IMR-90 (cell line): ENCODE data around the gene SMOC1. TPM values are rescaled to one million over a fixed set of nuclear protein-coding genes. Genes with fewer than 3 reads are reported as not detected.

ENCODE experiments used
- ATAC-seq: fragments of 200-7000 bp; cut with Tn5 transposase; 2 replicates; pipeline ENCODE4 v1.9.1; 2020; ENCODE audit warnings: low read depth, mild to moderate bottlenecking, moderate library complexity
- BruUV-seq: library from RNA; stranded (reverse); fragments of 400-500 nt; replicated peaks from 2 replicates; lab custom pipeline; 2021; lab: Mats Ljungman, UMichigan
- CTCF ChIA-PET: fragments of 300-600 bp; formaldehyde crosslinking; extraction: SDS; loops from one replicate; lab custom pipeline; 2021; ENCODE audit warnings: antibody characterized with exemption; lab: Yijun Ruan, JAX
- POLR2A ChIA-PET: fragments of 300-600 bp; sonication (Branson Sonifier 250); formaldehyde crosslinking; loops from one replicate; lab custom pipeline; 2022; ENCODE audit warnings: antibody characterized with exemption; ENCODE audit not compliant: unreplicated experiment; lab: Charles Lee
- DNase-seq: peaks from one replicate; pipeline ENCODE4 v3.0.0; 2013
- H2AFZ ChIP-seq: replicated peaks from 2 replicates; pipeline ENCODE3; 2013; ENCODE audit warnings: low read length, mild to moderate bottlenecking; ENCODE audit not compliant: poor library complexity
- H2AK5ac ChIP-seq: 2 replicates; pipeline ENCODE4 v1.6.1; 2013; ENCODE audit warnings: low read depth, low read length, inconsistent platforms
- H2AK9ac ChIP-seq: replicated peaks from 2 replicates; pipeline ENCODE3; 2013; ENCODE audit warnings: mild to moderate bottlenecking, low read depth, low read length, moderate library complexity; ENCODE audit not compliant: poor library complexity
- H2BK120ac ChIP-seq: 2 replicates; pipeline ENCODE4 v1.6.1; 2013; ENCODE audit warnings: low read depth, low read length, inconsistent platforms
- H2BK15ac ChIP-seq: 3 replicates; pipeline ENCODE4 v1.6.1; 2013; ENCODE audit warnings: low read depth, low read length, inconsistent platforms
- H2BK20ac ChIP-seq: 2 replicates; pipeline ENCODE4 v1.6.1; 2013; ENCODE audit warnings: low read depth, mild to moderate bottlenecking, inconsistent platforms, low read length, moderate library complexity
- H2BK5ac ChIP-seq: 2 replicates; pipeline ENCODE4 v1.6.1; 2013; ENCODE audit warnings: mild to moderate bottlenecking, low read depth, low read length, inconsistent platforms; ENCODE audit not compliant: poor library complexity, severe bottlenecking
- H3K14ac ChIP-seq: replicated peaks from 2 replicates; pipeline ENCODE4 v1.6.1; 2013; ENCODE audit warnings: low read depth, low read length, inconsistent platforms
- H3K18ac ChIP-seq: 2 replicates; pipeline ENCODE4 v1.6.1; 2013; ENCODE audit warnings: low read depth, low read length, control low read depth
- H3K23ac ChIP-seq: 2 replicates; pipeline ENCODE4 v1.6.1; 2013; ENCODE audit warnings: low read depth, low read length, inconsistent platforms
- H3K27ac ChIP-seq: 2 replicates; pipeline ENCODE4 v1.5.1; 2013; ENCODE audit warnings: mild to moderate bottlenecking, control low read depth, low read length; ENCODE audit not compliant: insufficient read depth
- H3K27me3 ChIP-seq: 2 replicates; pipeline ENCODE4 v1.6.1; 2013; ENCODE audit warnings: low read length; ENCODE audit not compliant: control insufficient read depth, insufficient read depth
- H3K36me3 ChIP-seq: 2 replicates; pipeline ENCODE4 v1.6.1; 2013; ENCODE audit warnings: low read length, mixed read lengths; ENCODE audit not compliant: control insufficient read depth, insufficient read depth
- H3K4ac ChIP-seq: 2 replicates; pipeline ENCODE4 v1.6.1; 2013; ENCODE audit warnings: low read depth, low read length, inconsistent platforms
- H3K4me1 ChIP-seq: 2 replicates; pipeline ENCODE4 v1.6.1; 2013; ENCODE audit warnings: low read length, mixed read lengths; ENCODE audit not compliant: control insufficient read depth, insufficient read depth
- H3K4me2 ChIP-seq: 2 replicates; pipeline ENCODE4 v1.6.1; 2013; ENCODE audit warnings: low read depth, mild to moderate bottlenecking, control low read depth, low read length, moderate library complexity
- H3K4me3 ChIP-seq: 2 replicates; pipeline ENCODE4 v1.5.1; 2013; ENCODE audit warnings: low read depth, mild to moderate bottlenecking, control low read depth, low read length, moderate library complexity; ENCODE audit not compliant: insufficient read depth
- H3K56ac ChIP-seq: 2 replicates; pipeline ENCODE4 v1.6.1; 2013; ENCODE audit warnings: low read length, inconsistent platforms; ENCODE audit not compliant: insufficient read depth; ENCODE audit errors: extremely low read depth
- H3K79me1 ChIP-seq, 2 experiments: 2 replicates each; pipeline ENCODE4 v1.6.1; 2013; ENCODE audit warnings: low read length in 2 of 2, inconsistent platforms in 1 of 2, low read depth in 1 of 2
- H3K9ac ChIP-seq: 2 replicates; pipeline ENCODE4 v1.6.1; 2013; ENCODE audit warnings: low read depth, low read length, control low read depth
- H3K9me1 ChIP-seq: 2 replicates; pipeline ENCODE4 v1.6.1; 2013; ENCODE audit warnings: low read length, inconsistent platforms; ENCODE audit not compliant: insufficient read depth
- H3K9me3 ChIP-seq: 2 replicates; pipeline ENCODE4 v1.6.1; 2013; ENCODE audit warnings: low read length; ENCODE audit not compliant: control insufficient read depth, insufficient read depth
- H4K20me1 ChIP-seq: 2 replicates; pipeline ENCODE4 v1.6.1; 2013; ENCODE audit warnings: low read length, inconsistent platforms; ENCODE audit not compliant: insufficient read depth
- H4K5ac ChIP-seq: 2 replicates; pipeline ENCODE4 v1.6.1; 2013; ENCODE audit warnings: mild to moderate bottlenecking, low read depth, low read length, control low read depth
- H4K8ac ChIP-seq, 2 experiments: 2 replicates each; pipeline ENCODE4 v1.6.1; 2013; ENCODE audit warnings: low read depth in 2 of 2, low read length in 2 of 2, control low read depth in 1 of 2, inconsistent platforms in 1 of 2
- H4K91ac ChIP-seq: 2 replicates; pipeline ENCODE4 v1.6.1; 2013; ENCODE audit warnings: low read depth, low read length, inconsistent platforms; ENCODE audit not compliant: insufficient read depth
- CEBPB ChIP-seq: IDR thresholded peaks from 2 replicates; pipeline ENCODE4 v1.6.1; 2012; ENCODE audit warnings: low read depth, low read length, improper control_type of control experiment
- CHD1 ChIP-seq: IDR thresholded peaks from 2 replicates; pipeline ENCODE4 v1.6.1; 2012; ENCODE audit warnings: low read depth, low read length, improper control_type of control experiment
- CTCF ChIP-seq: conservative IDR thresholded peaks from 2 replicates; pipeline ENCODE4 v1.5.1; 2012; ENCODE audit warnings: mild to moderate bottlenecking, low read depth, low read length, improper control_type of control experiment
- ELK1 ChIP-seq: fragments of 150-350 bp; IDR thresholded peaks from 2 replicates; pipeline ENCODE4 v1.6.1; 2016; ENCODE audit warnings: low read depth, mild to moderate bottlenecking, low read length, moderate library complexity, borderline replicate concordance
- MAFK ChIP-seq: IDR thresholded peaks from 2 replicates; pipeline ENCODE4 v1.6.1; 2012; ENCODE audit warnings: low read depth, low read length, improper control_type of control experiment
- MAZ ChIP-seq: IDR thresholded peaks from 2 replicates; pipeline ENCODE4 v1.6.1; 2012; ENCODE audit warnings: low read depth, mild to moderate bottlenecking, low read length, improper control_type of control experiment, moderate library complexity, borderline replicate concordance
- NFE2L2 ChIP-seq: fragments of 150-350 bp; IDR thresholded peaks from 2 replicates; pipeline ENCODE4 v1.6.1; 2016; ENCODE audit warnings: low read depth, mild to moderate bottlenecking, low read length
- RAD21 ChIP-seq: IDR thresholded peaks from 2 replicates; pipeline ENCODE4 v1.6.1; 2012; ENCODE audit warnings: low read length, improper control_type of control experiment
- RFX5 ChIP-seq: IDR thresholded peaks from 2 replicates; pipeline ENCODE4 v1.8.0; 2012; ENCODE audit warnings: low read depth, mild to moderate bottlenecking, low read length, moderate library complexity
- SMC3 ChIP-seq: fragments of 150-350 bp; IDR thresholded peaks from 2 replicates; pipeline ENCODE4 v1.6.1; 2016; ENCODE audit warnings: low read depth, mild to moderate bottlenecking, antibody characterized with exemption, low read length, moderate library complexity
- USF2 ChIP-seq: fragments of 150-350 bp; IDR thresholded peaks from 2 replicates; pipeline ENCODE4 v1.6.1; 2017; ENCODE audit warnings: mild to moderate bottlenecking, antibody characterized with exemption, low read length, low read depth
- WGBS, 2 experiments: methylation state at CpG; one replicate each; pipeline versions ENCODE4 v1.1.5 to v1.1.7; 2013; ENCODE audit warnings: missing lambda C conversion rate in 2 of 2; ENCODE audit not compliant: insufficient read length in 1 of 2; ENCODE audit errors: extremely low coverage in 2 of 2; 5-methylcytosine and 5-hydroxymethylcytosine counted together
- dilution Hi-C: fragments of 300-500 bp; cut with HindIII; formaldehyde crosslinking; loops from one replicate; pipeline ENCODE4 v1.14.3; 2018; ENCODE audit warnings: low sequenced_read_pairs; ENCODE audit not compliant: unreplicated experiment
- in situ Hi-C: fragments of 300-500 bp; cut with MboI; formaldehyde crosslinking; loops from 3 replicates; pipeline ENCODE4 v1.14.3; 2019; ENCODE audit warnings: low sequenced_read_pairs, inconsistent platforms, mixed read lengths
- intact Hi-C: fragments of 100-400 bp; cut with micrococcal nuclease; formaldehyde crosslinking; loops from 2 replicates; pipeline ENCODE4 v1.10.0; 2022
- polyA plus RNA-seq, 3 experiments: library from polyadenylated mRNA; depleted of rRNA; stranded (reverse); fragments of >200 nt; gene quantifications; 2 replicates each; pipeline ENCODE4 v1.2.3, GENCODE V29; 2012; ENCODE audit warnings: low replicate concordance in 1 of 3
- total RNA-seq: library from RNA; depleted of rRNA; stranded (reverse); fragments of >200 nt; gene quantifications from 2 replicates; pipeline ENCODE4 v1.2.3, GENCODE V29; 2012

SMOC1 gene
- total and polyA plus RNA-seq, 2 of the 4 experiments (the other 2 are of a cell fraction): 0.90 to 4.1 TPM

GRCh38 chr14:69916396-69916795 is 37.2 kb downstream of the SMOC1 start:
- Histone ChIP-seq H3K4me3 (no peak overlapping the region), H4K91ac (no peak overlapping the region; the same call in 1 of the 2 replicates), H3K36me3 (no peaks in the 10 kb centered on the region; the same call in 1 of the 2 replicates), H3K27ac (no peak overlapping the region), H2BK5ac (no peak overlapping the region), H3K9me1 (0 out of 2 replicates have a peak, but pooled peaks cover 2% of the 10 kb centered on the region), H3K56ac (no peak overlapping the region), H4K8ac (no peak overlapping the region), H4K20me1 (peaks cover 4% of the 10 kb centered on the region; the same call in 1 of the 2 replicates), H2AK9ac (no peak overlapping the region), H2BK20ac (no peak overlapping the region), H3K4me1 (peaks cover 12% of the 10 kb centered on the region), H2AFZ (no peak overlapping the region), H3K4me2 (no peak overlapping the region), H2BK15ac (no peak overlapping the region), H3K79me1 (peaks cover 0 to 16% of the 10 kb centered on the region in 2 experiments; a peak in 3 of 4 replicates), H3K4ac (no peak overlapping the region), H3K9ac (no peak overlapping the region), H3K9me3 (no peaks in the 10 kb centered on the region), H2BK120ac (no peak overlapping the region), H3K23ac (no peak overlapping the region), H3K27me3 (no peaks in the 10 kb centered on the region), H3K18ac (peak overlapping the region; percentile 31; the same call in 1 of the 2 replicates), H3K14ac (no peak overlapping the region), H2AK5ac (no peak overlapping the region), H4K5ac (no peak overlapping the region; the same call in 1 of the 2 replicates)
- WGBS, 2 experiments: no CpG with 5 or more reads among the region's 1 CpG
- ChIA-PET CTCF (interaction anchor here (1.6 kb wide), 1 partner anchor 39 kb away, joined by 5 read pairs; no protein-coding TSS in a partner anchor), POLR2A (no interaction called here)
- BruUV-seq: no TSS peak
- DNase-seq (no peak), ATAC-seq (no peak)
- TF ChIP-seq RAD21 (no peak), RFX5 (no peak), MAFK (no peak), CTCF (no peak), CEBPB (no peak), SMC3 (no peak), USF2 (no peak), NFE2L2 (no peak), MAZ (no peak), CHD1 (no peak), ELK1 (no peak)
- intact Hi-C loops (no loop called here), in situ Hi-C loops (no loop called here), dilution Hi-C loops (no loop called here)
